HFFc6 (cell line): Measurements from ENCODE around the gene FIBP. TPM values are rescaled to one million over a fixed set of nuclear protein-coding genes. Genes with fewer than 3 reads are reported as not detected.

Experiments
- DNase-seq: peaks from one replicate; pipeline ENCODE4 v3.0.0-alpha.2; 2018
- H3K27ac Mint-ChIP-seq: 2 replicates; pipeline ENCODE4 v1.8.0; 2020; ENCODE audit warnings: mild to moderate bottlenecking, mixed read lengths
- H3K27me3 Mint-ChIP-seq: 2 replicates; pipeline ENCODE4 v1.8.0; 2021; ENCODE audit warnings: mild to moderate bottlenecking, moderate library complexity, mixed read lengths; ENCODE audit not compliant: insufficient read depth
- H3K36me3 Mint-ChIP-seq: 2 replicates; pipeline ENCODE4 v1.8.0; 2021; ENCODE audit warnings: low read depth, mixed read lengths
- H3K4me1 Mint-ChIP-seq: 2 replicates; pipeline ENCODE4 v1.8.0; 2020; ENCODE audit warnings: low read depth, mixed read lengths
- H3K4me3 Mint-ChIP-seq: 2 replicates; pipeline ENCODE4 v1.8.0; 2020; ENCODE audit warnings: mild to moderate bottlenecking, moderate library complexity, mixed read lengths
- H3K9me3 Mint-ChIP-seq: 2 replicates; pipeline ENCODE4 v1.8.0; 2020; ENCODE audit warnings: mild to moderate bottlenecking, mixed read lengths
- CTCF ChIP-seq: fragments of 200-600 bp; sonication (generic); IDR thresholded peaks from 2 replicates; pipeline ENCODE4 v1.5.0; 2021; ENCODE audit warnings: antibody characterized with exemption, mild to moderate bottlenecking
- long read RNA-seq: library from polyadenylated mRNA; unstranded; transcript quantifications from one replicate; pipeline ENCODE4 v2.0.0, GENCODE V29; 2019
- total RNA-seq, 6 experiments: library from RNA; stranded (reverse); fragmentation: NEBNext Ultra II Directional; extraction: Animal tissue kit (Norgen Biotek cat#: 25700); gene quantifications; 2 replicates in 1 of 6; 3 replicates in 5 of 6; pipeline ENCODE4 v1.2.3, GENCODE V29; 2021

FIBP gene
- total RNA-seq = 100 to 1,000 TPM; 117 to 145 (median 135) TPM
- long read RNA-seq, transcript FIBP-202 (10 exons, 1,248 nt) = major isoform, 201 of 267 reads
- long read RNA-seq, transcript FIBP-201 (10 exons, 1,261 nt) = minor isoform, 42 of 267 reads
- long read RNA-seq, partial matches to known transcripts = 10 of 267 reads
- long read RNA-seq, other reads (novel, unspliced or antisense) = 11 of 267 reads

GRCh38 chr11:65888163-65888814 lies at the start of gene FIBP:
TSS of gene FIBP (minus strand) at chr11:65888471. CDS start at chr11:65888418, 53 bp downstream.
- peaks cover 17% of the 10 kb centered on the region for H3K9me3 Mint-ChIP-seq
- TF ChIP-seq CTCF = peak; percentile 89
- H3K36me3 Mint-ChIP-seq = peaks cover 32% of the 10 kb centered on the region
- peak within 1 kb of the TSS; percentile 95 for H3K27ac Mint-ChIP-seq
- peaks cover 61% of the 10 kb centered on the region for H3K4me1 Mint-ChIP-seq
- H3K27me3 Mint-ChIP-seq = peaks cover 65% of the 10 kb centered on the region
- peak within 1 kb of the TSS; percentile 97 for H3K4me3 Mint-ChIP-seq
- DNase-seq = peak; percentile 95

DNA sequence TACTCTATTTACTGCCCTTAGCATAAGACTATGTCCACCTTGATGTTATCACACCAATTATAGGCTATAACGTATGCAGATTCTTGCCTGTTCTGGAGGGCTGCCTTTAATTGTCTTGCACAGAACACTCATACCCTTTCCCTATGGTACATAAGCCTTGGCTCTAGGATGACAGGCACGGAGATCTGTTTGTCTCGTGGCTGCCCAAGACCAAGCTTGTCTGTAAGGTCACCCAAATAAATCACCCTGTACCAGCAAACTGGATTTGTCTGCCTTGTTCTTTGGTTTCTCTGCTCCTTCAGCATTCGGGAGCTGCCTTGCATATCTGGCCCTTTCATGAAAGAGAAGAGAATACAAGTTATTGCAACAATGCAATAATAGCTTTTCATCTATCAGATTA lies 49.5 kb upstream of the FIBP start:
- H3K27ac Mint-ChIP-seq = no peak overlapping the region
- no peaks in the 10 kb centered on the region for H3K9me3 Mint-ChIP-seq
- H3K4me1 Mint-ChIP-seq = peaks cover 34% of the 10 kb centered on the region
- no peak overlapping the region for H3K4me3 Mint-ChIP-seq
- H3K27me3 Mint-ChIP-seq = peaks cover 7% of the 10 kb centered on the region
- DNase-seq = no peak
- H3K36me3 Mint-ChIP-seq = no peaks in the 10 kb centered on the region
- no peak for TF ChIP-seq CTCF

DNA sequence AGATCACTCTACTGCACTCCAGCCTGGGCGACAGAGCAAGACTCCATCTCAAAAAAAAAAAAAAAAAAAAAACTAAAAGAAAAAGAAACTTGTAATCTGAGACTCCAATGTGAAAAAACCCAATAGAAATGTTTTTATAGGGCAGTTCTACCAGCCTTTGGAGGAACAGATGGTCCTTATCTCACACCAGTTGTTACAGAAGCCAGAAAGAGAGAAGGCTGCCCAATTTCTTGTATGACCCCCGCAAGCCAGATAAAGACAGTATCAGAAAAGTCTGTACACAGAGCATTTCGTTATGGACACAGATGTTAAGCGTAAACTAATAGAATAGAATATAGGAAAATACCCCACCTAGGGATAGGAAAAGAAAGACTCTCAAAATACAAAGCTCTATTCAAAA lies 45.7 kb upstream of the FIBP start:
- TF ChIP-seq CTCF = no peak
- H3K9me3 Mint-ChIP-seq = no peaks in the 10 kb centered on the region

DNA sequence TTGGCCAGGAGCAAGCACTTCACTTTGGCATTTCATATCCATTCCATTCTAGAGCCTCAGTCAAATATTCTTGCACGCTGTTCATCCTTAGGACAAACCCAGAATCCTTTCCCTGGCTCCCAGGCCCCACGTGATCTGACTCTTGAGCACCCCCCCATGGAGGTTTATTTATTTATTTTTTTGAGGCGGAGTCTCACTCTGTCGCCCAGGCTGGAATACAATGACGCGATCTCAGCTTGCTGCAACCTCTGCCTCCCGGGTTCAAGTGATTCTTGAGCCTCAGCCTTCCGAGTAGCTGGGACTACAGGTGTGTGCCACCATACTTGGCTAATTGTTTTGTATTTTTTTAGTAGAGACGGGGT lies 44.3 kb upstream of the FIBP start:
- Mint-ChIP-seq H3K27ac (no peak overlapping the region), H3K27me3 (peaks cover 4% of the 10 kb centered on the region; the same call in 1 of the 2 replicates), H3K4me1 (peaks cover 11% of the 10 kb centered on the region), H3K9me3 (no peaks in the 10 kb centered on the region), H3K36me3 (0 out of 2 replicates have a peak, but pooled peaks cover 3% of the 10 kb centered on the region), H3K4me3 (no peak overlapping the region)
- peak; percentile 49 for TF ChIP-seq CTCF
- DNase-seq = peak; percentile 12

More for the DNA sequence above, 45.7 kb upstream of the FIBP start:
- Mint-ChIP-seq H3K36me3 (0 out of 2 replicates have a peak, but pooled peaks cover 1% of the 10 kb centered on the region), H3K27ac (no peak overlapping the region), H3K4me1 (peaks cover 11% of the 10 kb centered on the region), H3K27me3 (peaks cover 3% of the 10 kb centered on the region), H3K4me3 (no peak overlapping the region)
- no peak for DNase-seq

- DNase-seq = no peak
- peaks cover 3% of the 10 kb centered on the region; the same call in 1 of the 2 replicates for H3K27me3 Mint-ChIP-seq
- H3K4me1 Mint-ChIP-seq = peaks cover 11% of the 10 kb centered on the region
- 0 out of 2 replicates have a peak, but pooled peaks cover 3% of the 10 kb centered on the region for H3K36me3 Mint-ChIP-seq
- H3K9me3 Mint-ChIP-seq = no peaks in the 10 kb centered on the region
- no peak overlapping the region for H3K4me3 Mint-ChIP-seq
- no peak overlapping the region for H3K27ac Mint-ChIP-seq
- no peak for TF ChIP-seq CTCF
Observed at GRCh38 chr11:65931773-65932557, 43.7 kb upstream of the FIBP start.
